ENCODE results near the gene SCNN1B. TPM values are rescaled to one million over a fixed set of nuclear protein-coding genes. Genes with fewer than 3 reads are reported as not detected.

SCNN1B gene
- total RNA-seq, 4 donors from 2014 or later: 0.66 to 2.7 (median 2.2) TPM

GRCh38 chr16:23288209-23288608, 13.9 kb upstream of the SCNN1B start:
- 69 to 71% methylated on average over 3 of the region's 3 CpGs for WGBS, 2 donors
- Histone ChIP-seq H3K36me3 (no peaks in the 10 kb centered on the region), H3K4me3 (no peak overlapping the region), H3K27me3 (no peaks in the 10 kb centered on the region), H3K4me1 (no peaks in the 10 kb centered on the region), H3K9me3 (no peaks in the 10 kb centered on the region), H3K27ac (no peak overlapping the region)
- TF ChIP-seq EP300 (IDR thresholded peaks at IDR 0.05) (no peak), POLR2A (IDR thresholded peaks at IDR 0.05) (no peak), CTCF (IDR thresholded peaks at IDR 0.05) (no peak)
- DNase-seq (ENCODE audit: low spot score in 2 of 2): no peak

GRCh38 chr16:23288726-23289512, 13.2 kb upstream of the SCNN1B start:
- no peak for TF ChIP-seq CTCF (IDR thresholded peaks at IDR 0.05)
- no peak for TF ChIP-seq POLR2A (IDR thresholded peaks at IDR 0.05)
- TF ChIP-seq EP300 (IDR thresholded peaks at IDR 0.05): no peak
- 82 to 83% methylated on average over 9 of the region's 9 CpGs for WGBS, 2 donors
- Histone ChIP-seq H3K4me1 (no peaks in the 10 kb centered on the region), H3K36me3 (no peaks in the 10 kb centered on the region), H3K4me3 (no peak overlapping the region), H3K9me3 (no peaks in the 10 kb centered on the region), H3K27ac (no peak overlapping the region), H3K27me3 (no peaks in the 10 kb centered on the region)
- DNase-seq (ENCODE audit: low spot score in 2 of 2): no peak

GRCh38 chr16:23290189-23291062, 11.7 kb upstream of the SCNN1B start:
- Histone ChIP-seq H3K27me3 (no peaks in the 10 kb centered on the region), H3K4me3 (no peak overlapping the region), H3K4me1 (no peaks in the 10 kb centered on the region), H3K27ac (no peak overlapping the region), H3K36me3 (no peaks in the 10 kb centered on the region), H3K9me3 (no peaks in the 10 kb centered on the region)
- DNase-seq (ENCODE audit: low spot score in 2 of 2): no peak
- WGBS, 2 donors: 72 to 78% methylated on average over 12 of the region's 12 CpGs
- TF ChIP-seq POLR2A (IDR thresholded peaks at IDR 0.05): no peak
- TF ChIP-seq CTCF (IDR thresholded peaks at IDR 0.05): no peak
- no peak for TF ChIP-seq EP300 (IDR thresholded peaks at IDR 0.05)

- DNase-seq (ENCODE audit: low spot score in 2 of 2): no peak
- H3K27ac ChIP-seq: no peak overlapping the region
- no peaks in the 10 kb centered on the region for H3K9me3 ChIP-seq
- no peaks in the 10 kb centered on the region for H3K4me1 ChIP-seq
- no peaks in the 10 kb centered on the region for H3K27me3 ChIP-seq
- H3K36me3 ChIP-seq: no peaks in the 10 kb centered on the region
- TF ChIP-seq CTCF (IDR thresholded peaks at IDR 0.05): no peak
- no peak for TF ChIP-seq POLR2A (IDR thresholded peaks at IDR 0.05)
- TF ChIP-seq EP300 (IDR thresholded peaks at IDR 0.05): no peak
- WGBS, 2 donors: 83 to 86% methylated on average over 6 of the region's 6 CpGs
- H3K4me3 ChIP-seq: no peak overlapping the region
Measured at GRCh38 chr16:23293016-23293415, 9.1 kb upstream of the SCNN1B start.

- Histone ChIP-seq H3K36me3 (no peaks in the 10 kb centered on the region), H3K27me3 (no peaks in the 10 kb centered on the region), H3K9me3 (no peaks in the 10 kb centered on the region), H3K4me1 (no peaks in the 10 kb centered on the region), H3K27ac (no peak overlapping the region), H3K4me3 (no peak overlapping the region)
- TF ChIP-seq POLR2A (IDR thresholded peaks at IDR 0.05) (no peak), EP300 (IDR thresholded peaks at IDR 0.05) (no peak)
- no peak for DNase-seq (ENCODE audit: low spot score in 2 of 2)
- 79 to 91% methylated on average over 2 of the region's 2 CpGs for WGBS, 2 donors
Measured at GRCh38 chr16:23294260-23294659, 7.8 kb upstream of the SCNN1B start.

Measured in tibial nerve (tissue), 4 donors.